ENCODE data around the gene FAU.

FAU gene

DNA sequence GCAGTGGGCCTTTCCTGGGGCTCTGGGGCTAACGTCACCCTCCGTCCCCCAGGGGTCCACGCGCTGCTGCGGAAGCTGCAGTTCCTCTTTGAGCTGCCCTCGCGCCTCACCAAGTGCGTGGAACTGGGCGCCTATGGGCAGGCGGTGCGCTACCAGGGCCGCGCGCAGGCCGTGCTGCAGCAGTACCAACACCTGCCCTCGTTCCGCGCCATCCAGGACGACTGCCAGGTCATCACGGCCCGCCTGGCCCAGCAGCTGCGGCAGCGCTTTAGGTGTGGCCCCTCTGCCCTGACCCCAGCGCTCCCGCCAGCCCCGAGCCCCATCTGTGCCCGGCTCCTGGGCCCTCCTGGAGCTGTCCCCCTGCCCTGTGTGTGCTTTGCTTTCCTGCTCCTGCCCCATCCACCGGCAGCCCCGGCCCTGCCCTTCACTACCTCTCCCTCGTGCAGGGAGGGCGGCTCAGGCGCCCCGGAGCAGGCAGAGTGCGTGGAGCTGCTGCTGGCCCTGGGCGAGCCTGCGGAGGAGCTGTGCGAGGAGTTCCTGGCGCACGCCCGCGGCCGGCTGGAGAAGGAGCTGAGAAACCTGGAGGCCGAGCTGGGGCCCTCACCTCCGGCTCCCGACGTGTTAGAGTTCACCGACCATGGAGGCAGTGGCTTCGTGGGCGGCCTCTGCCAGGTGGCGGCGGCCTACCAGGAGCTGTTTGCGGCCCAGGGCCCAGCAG lies 14.0 kb downstream of the FAU start:
- DNase-seq (ENCODE audit: low spot score), result no peak

DNA sequence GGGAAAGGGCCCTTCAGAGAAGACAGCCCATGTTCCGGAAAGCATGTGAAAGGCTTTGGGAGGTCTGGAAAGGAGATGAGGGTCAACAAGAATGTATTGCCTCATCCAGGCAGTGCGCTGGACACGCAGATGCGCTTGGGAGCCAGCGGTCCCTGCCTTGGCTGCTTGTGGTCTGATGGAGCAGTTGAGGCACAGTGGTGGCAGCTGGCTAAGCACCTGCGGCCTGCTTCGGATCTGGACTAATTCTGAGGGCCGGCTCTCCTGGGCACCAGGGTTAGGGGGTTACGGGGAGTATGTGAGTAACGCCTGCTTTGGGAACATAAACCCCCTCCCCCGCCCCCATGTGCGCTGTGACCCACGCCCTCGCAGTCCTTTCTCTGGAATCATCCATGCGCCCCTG lies 14.9 kb downstream of the FAU start:
- DNase-seq (ENCODE audit: low spot score), result no peak

DNA sequence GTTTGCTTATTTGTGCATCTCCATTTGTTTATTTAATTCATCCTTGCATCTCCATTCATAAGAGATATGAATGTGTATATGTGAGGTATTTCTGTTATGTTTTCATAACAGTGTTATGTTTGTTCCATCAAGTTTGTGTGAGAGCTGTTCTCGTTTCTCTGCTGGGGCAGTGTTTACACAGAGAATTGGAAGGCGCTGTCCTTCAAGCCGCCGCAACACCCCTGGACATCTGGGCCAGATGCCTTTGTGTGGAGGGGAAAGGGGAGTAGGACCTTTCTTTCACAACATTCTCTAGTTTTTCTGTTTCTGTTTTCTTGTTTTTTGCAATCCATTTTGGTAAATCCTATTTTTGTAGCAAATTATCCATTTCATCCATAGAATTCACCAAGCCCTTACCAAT lies 17.3 kb downstream of the FAU start:
- no peak for DNase-seq (ENCODE audit: low spot score)

DNA sequence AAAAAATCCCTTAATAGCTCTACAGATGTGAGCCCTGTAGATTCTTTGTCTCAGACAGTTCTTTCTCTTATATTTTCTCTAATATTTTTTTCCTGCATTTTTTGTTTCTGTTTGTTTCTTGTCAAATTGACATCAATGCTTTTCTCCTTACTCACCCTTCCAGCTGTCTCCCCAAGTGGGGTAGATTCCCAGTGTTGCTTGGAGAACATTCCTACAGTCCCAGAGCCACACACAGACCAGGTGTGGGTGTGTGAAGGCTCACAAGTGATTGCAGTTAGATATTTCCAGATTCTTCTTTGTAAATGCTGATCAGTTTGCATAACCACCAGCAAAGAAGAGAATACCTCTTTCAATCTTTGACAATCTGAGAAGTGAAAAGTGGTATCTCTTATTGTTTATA lies 18.5 kb downstream of the FAU start:
- DNase-seq (ENCODE audit: low spot score), result no peak

DNA sequence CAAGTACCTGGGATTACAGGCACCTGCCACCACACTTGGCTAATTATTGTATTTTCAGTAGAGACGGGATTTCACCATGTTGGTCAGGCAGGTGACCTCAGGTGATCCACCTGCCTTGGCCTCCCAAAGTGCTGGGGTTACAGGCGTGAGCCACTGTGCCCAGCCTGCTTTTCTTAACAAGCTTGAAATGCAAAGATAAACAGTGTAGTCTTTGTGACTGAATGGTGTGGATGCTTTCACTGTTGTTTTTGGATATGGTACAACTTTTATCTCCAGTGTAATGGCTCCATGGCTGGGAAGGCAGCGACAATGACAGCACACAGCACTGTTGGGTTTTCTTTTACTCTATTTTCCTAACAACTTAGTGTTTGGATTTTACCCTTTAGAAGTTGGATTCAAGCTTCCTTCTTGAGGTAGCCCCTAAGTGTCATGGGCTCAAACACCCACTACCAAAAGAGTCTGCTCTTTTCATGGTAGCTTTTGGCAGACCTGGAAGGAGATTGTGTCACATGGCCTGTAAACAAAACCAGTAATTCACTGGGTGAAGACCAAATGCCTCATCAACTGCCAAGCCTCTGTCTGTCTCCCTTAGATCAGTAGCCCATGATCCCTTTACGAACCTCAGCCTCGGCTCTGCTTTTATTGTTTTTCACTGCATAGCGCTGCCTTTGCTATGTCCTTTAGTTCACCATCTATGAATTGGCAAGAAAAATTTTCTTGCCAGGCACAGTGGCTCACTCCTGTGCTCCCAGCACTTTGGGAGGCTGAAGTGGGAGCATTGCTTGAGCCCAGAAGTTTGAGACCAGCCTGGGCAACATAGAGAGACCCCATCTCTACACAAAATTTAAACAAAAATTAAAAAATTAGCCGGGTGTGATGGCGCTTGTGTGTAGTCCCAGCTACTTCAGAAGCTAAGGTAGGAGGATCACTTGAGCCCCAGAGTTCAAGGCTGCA lies 19.5 kb downstream of the FAU start:
- DNase-seq (ENCODE audit: low spot score), result no peak

DNA sequence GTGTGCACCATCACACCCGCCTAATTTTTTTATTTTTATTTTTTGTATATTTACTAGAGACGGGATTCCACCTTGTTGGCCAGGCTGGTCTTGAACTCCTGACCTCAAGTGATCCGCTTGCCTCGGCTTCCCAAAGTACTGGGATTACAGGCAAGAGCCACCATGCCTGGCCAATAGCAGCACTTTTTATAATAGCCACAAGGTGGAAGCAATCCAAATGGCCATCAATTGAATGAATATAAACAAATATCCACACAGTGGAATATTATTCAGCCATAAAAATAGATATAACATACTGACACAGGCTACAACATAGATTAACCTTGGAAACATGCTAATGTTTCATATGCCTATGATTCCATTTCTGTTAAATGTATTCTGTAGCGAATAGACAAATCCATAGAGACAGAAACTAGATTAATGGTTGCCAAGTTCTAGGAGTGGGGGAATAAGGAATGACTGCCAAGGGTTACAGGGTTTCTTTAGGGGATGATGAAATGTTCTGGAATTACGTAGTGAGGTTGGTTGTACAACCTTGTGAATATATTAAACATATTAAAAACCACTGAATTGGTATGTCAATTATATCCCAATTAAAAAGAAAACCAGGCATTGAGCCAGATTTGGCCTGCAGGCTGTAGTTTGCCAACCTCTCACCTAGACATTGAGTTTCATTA lies 21.1 kb downstream of the FAU start:
- no peak for DNase-seq (ENCODE audit: low spot score)

DNA sequence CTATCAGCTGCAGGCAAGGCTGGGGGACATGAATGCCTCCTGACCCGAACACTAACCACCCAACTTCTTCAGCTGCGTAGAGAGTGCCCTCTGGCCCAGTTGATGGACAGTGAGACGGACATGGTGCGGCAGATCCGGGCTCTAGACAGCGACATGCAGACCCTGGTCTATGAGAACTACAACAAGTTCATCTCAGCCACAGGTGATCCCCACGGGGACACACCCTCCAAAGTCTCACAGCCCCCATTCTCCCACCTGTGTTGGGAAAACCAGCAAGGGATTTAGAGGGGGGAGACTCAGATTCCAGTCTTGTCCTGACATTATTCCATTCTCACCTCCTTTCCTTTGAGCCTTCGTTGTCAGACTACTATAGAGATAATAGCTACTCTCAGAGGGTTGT lies 25.0 kb downstream of the FAU start:
- DNase-seq (ENCODE audit: low spot score), result no peak

DNA sequence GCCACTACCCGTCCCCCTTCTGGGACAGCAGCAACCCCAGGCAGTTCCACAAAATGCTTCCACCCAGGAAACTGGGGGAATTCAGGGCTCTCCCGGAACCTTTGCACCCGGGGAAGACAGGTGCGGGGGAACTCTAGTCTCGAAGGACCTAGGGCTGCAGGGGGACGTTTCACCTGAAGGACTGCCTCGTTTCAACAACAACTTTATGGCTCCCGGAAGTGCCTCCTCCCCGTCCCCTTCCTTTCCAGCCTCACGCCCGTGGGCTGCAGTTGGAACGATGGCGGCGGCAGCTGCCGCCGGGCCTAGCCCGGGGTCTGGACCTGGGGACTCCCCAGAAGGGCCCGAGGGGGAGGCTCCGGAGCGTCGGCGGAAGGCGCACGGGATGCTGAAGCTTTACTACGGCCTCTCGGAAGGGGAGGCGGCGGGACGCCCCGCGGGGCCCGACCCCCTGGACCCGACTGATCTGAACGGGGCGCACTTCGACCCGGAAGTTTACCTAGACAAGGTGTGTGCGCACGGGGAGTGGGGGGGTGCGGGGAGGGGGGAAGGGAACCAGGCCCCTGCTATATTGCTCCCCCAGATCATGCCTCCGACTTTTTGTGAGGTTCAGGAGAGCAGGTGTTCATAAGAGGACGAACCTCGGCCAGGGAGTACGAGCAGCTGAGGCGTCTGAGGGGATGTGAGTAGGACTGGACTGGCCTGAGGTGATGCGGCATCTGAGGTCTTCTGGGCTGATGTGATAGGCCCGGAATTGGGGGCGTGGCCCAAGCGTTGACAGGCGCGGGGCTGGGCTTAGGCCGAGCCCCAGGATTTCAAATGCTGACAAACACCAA lies 25.7 kb downstream of the FAU start, which contains the start of gene VPS51:
Gene VPS51, plus strand, starts transcription at position 241 of the 833 bp plus-strand sequence. Its CDS starts 37 bp downstream, at position 278.
- DNase-seq (ENCODE audit: low spot score), result peak; percentile 94

DNA sequence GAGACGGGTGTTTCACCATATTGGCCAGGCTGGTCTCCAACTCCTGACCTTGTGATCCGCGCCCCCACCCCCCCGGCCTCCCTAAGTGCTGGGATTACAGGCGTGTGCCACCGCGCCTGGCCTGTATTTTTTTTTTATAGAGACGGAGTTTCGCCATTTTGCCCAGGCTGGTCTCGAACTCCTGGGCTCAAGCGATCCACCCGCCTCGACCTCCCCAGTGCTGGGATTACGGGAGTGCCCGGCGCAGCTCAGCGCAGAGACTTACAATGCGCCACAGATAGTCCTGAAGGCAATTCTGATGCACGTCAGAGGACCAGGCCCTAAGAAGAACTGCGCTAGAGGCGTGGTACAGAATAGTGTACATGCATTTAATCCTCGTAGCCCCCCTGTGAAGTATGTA lies 26.5 kb downstream of the FAU start:
- no peak for DNase-seq (ENCODE audit: low spot score)

DNA sequence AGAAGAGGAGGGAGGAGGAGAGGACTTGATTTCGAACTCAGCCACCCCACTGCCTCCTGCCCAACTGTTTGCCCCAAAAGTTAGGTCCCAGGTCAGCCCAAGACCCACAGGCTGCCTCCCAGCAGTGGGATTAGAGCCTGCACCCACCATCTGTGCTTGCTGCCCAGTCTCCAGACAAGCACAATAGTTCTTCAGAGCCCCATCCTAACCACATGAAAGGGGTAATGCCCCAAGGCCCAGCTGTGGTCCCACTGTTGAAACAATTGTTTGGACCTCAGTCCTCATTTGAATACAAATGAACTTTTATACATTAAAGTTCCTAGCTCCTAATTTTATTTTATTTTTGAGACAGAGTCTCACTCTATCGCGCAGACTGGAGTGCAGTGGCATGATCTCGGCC lies 31.3 kb downstream of the FAU start:
- DNase-seq (ENCODE audit: low spot score), result no peak

DNA sequence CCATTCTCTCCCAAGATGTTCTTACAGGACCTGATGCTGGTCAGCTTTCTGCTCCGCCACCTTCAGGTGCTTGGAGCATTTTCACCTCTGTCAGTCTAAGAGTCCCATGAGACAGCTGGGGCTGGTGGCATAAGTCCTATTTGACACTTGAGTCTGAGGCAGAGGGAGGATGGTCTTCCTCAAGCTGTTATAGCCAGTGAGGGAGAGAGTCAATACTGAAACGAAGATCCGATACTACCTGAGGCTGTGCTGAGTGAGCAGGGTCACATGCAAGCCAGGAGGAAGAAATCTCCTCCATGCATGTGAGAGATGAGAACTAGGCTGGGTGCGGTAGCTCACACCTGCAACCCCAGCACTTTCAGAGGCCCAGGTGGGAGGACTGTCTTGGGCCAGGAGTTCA lies 32.3 kb downstream of the FAU start:
- DNase-seq (ENCODE audit: low spot score), result no peak

DNA sequence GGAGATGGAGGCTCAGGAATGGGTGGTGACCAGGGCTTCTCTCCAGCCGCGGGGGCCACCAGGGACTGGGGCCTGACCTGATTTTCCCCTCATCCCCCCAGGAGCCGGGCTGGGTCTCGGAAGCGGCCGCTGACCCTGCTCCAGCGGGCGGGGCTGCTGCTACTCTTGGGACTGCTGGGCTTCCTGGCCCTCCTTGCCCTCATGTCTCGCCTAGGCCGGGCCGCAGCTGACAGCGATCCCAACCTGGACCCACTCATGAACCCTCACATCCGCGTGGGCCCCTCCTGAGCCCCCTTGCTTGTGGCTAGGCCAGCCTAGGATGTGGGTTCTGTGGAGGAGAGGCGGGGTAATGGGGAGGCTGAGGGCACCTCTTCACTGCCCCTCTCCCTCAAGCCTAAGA lies 34.1 kb downstream of the FAU start:
- DNase-seq (ENCODE audit: low spot score), result no peak

DNA sequence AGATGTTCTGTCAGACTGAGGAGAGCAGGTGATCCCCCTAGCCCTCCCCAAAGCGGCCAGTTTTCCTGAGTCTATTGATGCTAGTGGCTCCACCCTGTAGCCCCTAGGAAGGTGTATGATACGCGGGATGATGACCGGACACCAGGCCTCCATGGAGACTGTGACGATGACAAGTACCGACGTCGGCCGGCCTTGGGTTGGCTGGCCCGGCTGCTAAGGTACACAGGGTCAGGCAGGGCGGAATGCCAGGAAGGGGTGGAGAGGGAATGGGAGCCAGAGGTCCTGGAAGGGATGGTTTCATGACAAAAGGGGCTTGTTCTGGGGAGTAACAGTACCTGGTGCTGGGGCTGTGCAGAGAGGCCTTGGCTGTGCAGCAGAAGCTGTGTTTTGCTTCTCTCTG lies 34.7 kb downstream of the FAU start:
- DNase-seq (ENCODE audit: low spot score), result no peak

DNA sequence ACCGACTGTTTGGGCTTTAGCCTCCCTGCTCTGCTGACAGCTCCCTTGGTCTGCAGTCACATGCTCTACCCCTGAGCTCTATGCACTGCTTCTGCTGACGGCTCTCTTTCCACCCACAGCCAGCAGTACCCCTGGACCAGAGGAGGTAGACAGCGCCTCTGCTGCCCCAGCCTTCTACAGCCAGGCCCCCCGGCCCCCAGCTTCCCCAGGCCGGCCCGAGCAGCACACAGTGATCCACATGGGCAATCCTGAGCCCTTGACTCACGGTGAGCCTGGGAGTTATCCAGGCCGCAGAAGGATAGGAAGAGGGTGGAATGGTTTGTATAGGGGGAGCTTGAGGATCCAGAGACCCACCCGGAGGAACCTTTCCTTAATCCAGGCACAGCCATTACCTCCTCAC lies 35.1 kb downstream of the FAU start:
- DNase-seq (ENCODE audit: low spot score), result no peak

DNA sequence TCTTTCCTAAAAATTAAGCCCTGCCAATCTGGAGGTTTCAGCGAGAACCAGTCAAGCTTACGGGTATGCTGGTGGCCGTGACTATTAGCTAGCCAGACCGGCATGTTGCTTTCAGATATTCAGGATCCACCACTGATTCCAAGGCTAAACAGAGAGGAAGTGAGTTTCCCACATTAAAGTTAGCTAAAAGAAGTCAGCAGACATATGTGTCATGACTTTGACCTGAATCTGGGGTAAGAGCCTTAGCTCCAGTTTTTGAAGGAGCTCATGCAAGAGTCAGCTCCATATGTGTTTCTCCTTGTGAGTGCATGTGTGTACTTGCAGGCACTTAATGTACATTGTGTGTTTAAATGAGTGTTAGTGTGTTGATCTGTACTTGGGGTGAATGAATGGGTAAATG lies 36.5 kb downstream of the FAU start:
- DNase-seq (ENCODE audit: low spot score), result no peak

DNA sequence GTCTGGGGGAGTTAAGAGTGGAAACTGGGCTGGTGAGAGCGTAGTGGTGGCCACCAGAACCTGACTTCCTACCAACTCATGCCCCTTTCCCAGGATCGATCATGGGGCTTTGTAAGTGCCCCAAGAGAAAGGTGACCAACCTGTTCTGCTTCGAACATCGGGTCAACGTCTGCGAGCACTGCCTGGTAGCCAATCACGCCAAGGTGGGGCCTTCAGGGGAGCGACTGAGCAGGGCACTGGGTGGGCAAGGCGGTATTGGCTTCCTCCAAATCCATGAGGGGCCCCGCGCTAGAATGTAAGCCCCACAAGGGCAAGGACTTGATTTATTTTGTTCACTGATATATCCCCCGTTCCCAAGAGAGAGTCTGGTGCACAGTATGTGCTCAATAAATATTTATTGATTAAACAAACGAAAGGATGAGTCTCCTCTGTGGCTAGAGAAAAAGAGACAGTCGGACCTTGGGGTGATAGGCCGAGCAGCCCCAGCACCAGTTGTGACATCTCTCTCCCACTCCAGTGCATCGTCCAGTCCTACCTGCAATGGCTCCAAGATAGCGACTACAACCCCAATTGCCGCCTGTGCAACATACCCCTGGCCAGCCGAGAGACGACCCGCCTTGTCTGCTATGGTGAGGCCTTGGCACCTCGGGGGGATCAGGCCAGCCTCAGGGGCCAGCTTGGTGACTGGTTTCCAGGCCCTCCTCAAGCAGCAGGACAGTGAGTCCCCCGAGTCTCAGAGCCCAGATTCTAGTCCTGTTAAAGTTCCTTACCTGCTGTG lies 37.1 kb downstream of the FAU start:
- DNase-seq (ENCODE audit: low spot score), result no peak

DNA sequence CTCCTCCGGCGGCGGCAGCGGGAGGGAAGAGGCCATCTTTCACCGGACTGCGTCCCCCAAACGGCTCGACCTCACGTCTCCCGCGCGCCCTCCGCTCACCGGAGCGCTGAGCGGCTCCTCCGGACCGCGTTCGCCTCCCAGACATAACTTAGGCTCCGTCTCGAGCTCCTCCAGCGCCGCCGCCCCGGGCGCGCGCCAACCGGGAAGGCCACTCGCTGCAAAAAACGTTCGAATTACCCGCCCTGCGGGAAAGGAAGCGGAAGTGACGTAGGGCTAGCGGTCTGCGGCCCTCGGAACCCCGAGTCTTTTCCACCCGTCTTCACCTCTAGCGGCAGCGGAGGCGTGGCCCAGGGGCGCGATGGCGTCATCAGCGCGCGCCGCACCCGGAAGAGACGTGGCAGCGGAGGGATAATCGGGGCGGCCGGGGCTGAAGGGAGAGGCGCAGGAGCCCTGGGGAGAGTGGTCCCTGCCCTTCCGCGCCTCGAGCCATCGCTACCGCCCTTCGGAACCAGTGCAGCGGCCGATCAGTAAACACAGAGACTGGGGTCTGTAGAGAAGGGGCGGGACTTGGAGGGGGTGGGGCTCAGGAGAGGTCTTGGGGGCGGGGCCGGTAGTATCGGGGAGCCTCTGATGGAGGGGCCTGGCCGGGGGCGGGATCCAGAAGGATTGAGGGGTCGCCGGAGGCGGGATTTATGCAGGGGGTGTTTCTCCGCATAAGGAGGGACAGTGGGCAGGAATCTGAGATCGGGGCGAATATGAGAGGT lies 37.9 kb downstream of the FAU start, which contains the start of the genes CDCA5 and ZFPL1:
Gene CDCA5, minus strand, starts transcription at position 207 of the 764 bp plus-strand sequence. Its CDS starts 62 bp downstream, at position 145.
Gene ZFPL1, plus strand, starts transcription at position 389 of the 764 bp plus-strand sequence. CDS start 477 bp downstream, outside the sequence.
- DNase-seq (ENCODE audit: low spot score), result peak; percentile 97

DNA sequence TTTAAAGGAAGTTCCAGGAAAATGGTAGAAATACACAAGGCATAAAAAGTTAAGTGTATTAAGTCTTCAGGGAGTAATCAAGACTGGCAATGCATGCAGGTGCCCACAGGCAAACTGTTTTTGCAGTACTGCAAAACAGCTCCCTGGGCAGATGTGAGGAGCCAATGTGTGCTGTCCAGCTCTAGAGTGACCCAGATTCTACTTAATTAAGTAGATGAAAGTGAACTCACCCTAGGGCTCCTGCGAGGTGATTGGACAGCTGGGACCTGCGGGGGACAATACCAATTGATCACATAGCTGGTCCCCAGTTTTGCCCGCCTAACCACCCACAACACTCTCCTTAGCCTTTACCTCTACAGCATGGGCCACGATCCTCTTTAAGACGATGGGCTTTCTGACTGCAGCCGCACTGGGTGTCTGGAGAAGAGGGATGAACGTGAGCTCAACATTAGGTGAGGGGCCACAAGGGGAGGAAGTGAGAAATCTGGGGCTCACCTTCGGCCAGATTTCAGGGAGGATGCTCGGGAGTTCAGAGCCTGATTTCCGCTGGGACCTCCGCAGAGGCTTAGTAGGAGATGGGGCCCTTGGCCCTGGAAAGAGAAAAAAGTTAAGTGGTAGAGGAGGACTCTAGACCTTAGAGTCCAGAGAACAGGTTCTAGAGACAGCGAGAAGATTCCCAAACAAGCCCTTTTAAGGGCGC lies 38.6 kb downstream of the FAU start:
- no peak for DNase-seq (ENCODE audit: low spot score)

DNA sequence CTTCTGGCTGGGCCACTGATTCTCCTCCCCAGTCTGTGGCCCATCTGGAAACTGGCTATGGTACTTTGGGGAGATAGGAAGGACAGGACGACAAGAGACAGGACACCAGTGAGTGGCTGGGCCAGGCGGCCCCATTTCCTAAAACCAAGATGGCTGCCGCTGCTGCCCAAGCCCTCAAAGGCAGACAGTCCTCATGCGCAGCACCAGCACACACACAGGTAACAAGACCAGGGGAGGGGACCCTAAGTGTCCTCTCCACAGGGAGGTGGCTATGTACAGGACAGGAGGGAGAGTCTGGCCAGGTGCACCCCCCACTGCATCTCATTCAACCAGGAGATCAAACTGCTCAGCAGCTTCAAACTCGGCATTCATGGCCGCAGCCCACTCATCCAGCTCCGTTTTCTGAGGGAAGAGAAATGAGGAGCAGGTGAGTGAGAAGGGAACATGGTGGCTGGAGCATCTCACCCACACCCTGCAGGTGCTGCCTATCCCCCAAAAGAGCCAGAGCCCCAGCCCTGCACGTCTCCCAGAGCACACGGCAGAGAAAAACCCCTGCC lies 43.1 kb downstream of the FAU start:
- no peak for DNase-seq (ENCODE audit: low spot score)
